GM12864 (cell line): ENCODE data around the gene FOXL3.

Experiments used
- DNase-seq: peaks from one replicate; pipeline ENCODE4 v3.0.0-alpha.2; 2011; ENCODE audit warnings: low read depth
- H3K4me3 ChIP-seq: 2 replicates; pipeline ENCODE4 v1.5.1; 2011; ENCODE audit warnings: mild to moderate bottlenecking, low read depth, low read length, control low read depth
- CTCF ChIP-seq: IDR thresholded peaks from 2 replicates; pipeline ENCODE4 v1.5.1; 2011; ENCODE audit warnings: low read depth, mild to moderate bottlenecking, moderate library complexity, low read length, control low read depth, inconsistent platforms; ENCODE audit errors: missing control alignments

FOXL3 gene

GRCh38 chr7:264541-265191 is 25.3 kb upstream of the FOXL3 start:
- DNase-seq, result no peak
- no peak for TF ChIP-seq CTCF
- no peak overlapping the region for H3K4me3 ChIP-seq

- no peak for TF ChIP-seq CTCF
- DNase-seq, result no peak
- H3K4me3 ChIP-seq, result no peak overlapping the region
Observed at GRCh38 chr7:265192-265997, 24.6 kb upstream of the FOXL3 start.

- DNase-seq, result no peak
- no peak for TF ChIP-seq CTCF
- no peak overlapping the region for H3K4me3 ChIP-seq
Observed at GRCh38 chr7:265998-266850, 23.7 kb upstream of the FOXL3 start.

GRCh38 chr7:266851-267840 is 22.8 kb upstream of the FOXL3 start:
- no peak for DNase-seq
- H3K4me3 ChIP-seq, result no peak overlapping the region
- TF ChIP-seq CTCF, result no peak

- TF ChIP-seq CTCF, result no peak
- DNase-seq, result no peak
- H3K4me3 ChIP-seq, result no peak overlapping the region
Observed at GRCh38 chr7:268991-269390, 21.0 kb upstream of the FOXL3 start.

- no peak for TF ChIP-seq CTCF
- H3K4me3 ChIP-seq, result no peak overlapping the region
- no peak for DNase-seq
Observed at GRCh38 chr7:269721-270120, 20.2 kb upstream of the FOXL3 start.
